Measurements from ENCODE around the gene OPN4. TPM values are rescaled to one million over a fixed set of nuclear protein-coding genes. Genes with fewer than 3 reads are reported as not detected.

Gene OPN4
- total and polyA plus RNA-seq, 2 donors (not counting 3 experiments of a cell fraction or from before 2014, with no cell fraction given) = not detected

- no peak for TF ChIP-seq JUN (IDR thresholded peaks at IDR 0.05; ENCODE audit: borderline replicate concordance, insufficient read depth, insufficient read length, low read depth)
- TF ChIP-seq EZH2 (IDR thresholded peaks at IDR 0.05; ENCODE audit: borderline replicate concordance, low read depth, low read length, severe bottlenecking) = no peak
- no peak for TF ChIP-seq POLR2A (IDR thresholded peaks at IDR 0.05; ENCODE audit: low read depth, low read length)
- TF ChIP-seq CTCF (IDR thresholded peaks at IDR 0.05; ENCODE audit: extremely low read depth in 1 of 2, insufficient read depth in 1 of 2, low read depth in 1 of 2, low read length in 2 of 2) = no peak
- no peak for TF ChIP-seq FOS (IDR thresholded peaks at IDR 0.05; ENCODE audit: borderline replicate concordance, insufficient read depth, low read length)
- TF ChIP-seq MAX (IDR thresholded peaks at IDR 0.05; ENCODE audit: insufficient read depth, insufficient read length) = no peak
- TF ChIP-seq GATA2 (IDR thresholded peaks at IDR 0.05; ENCODE audit: insufficient read depth, insufficient read length, low read depth, low read length) = no peak
- no peak for TF ChIP-seq POLR2AphosphoS5 (IDR thresholded peaks at IDR 0.05; ENCODE audit: insufficient read depth, low read depth, low read length)
- no peak for TF ChIP-seq MYC (IDR thresholded peaks at IDR 0.05; ENCODE audit: low read depth, low read length)
- dilution Hi-C loops (cut with MboI; ENCODE audit: extremely low pct_ligation_motif_present, low sequenced_read_pairs) = no loop called here
- intact Hi-C loops (cut with micrococcal nuclease) = no loop called here
- Histone ChIP-seq H3K9me3 (replicated peaks; ENCODE audit: control insufficient read depth, insufficient read depth, low read length) (no peaks in the 10 kb centered on the region), H3K9ac (replicated peaks; ENCODE audit: extremely low read depth, insufficient read depth, low read length) (no peak overlapping the region), H3K9me1 (replicated peaks; ENCODE audit: control insufficient read depth, extremely low read depth, insufficient read depth, low read length) (no peaks in the 10 kb centered on the region), H3K4me2 (ENCODE audit: insufficient read depth, low read length) (no peak overlapping the region), H2AFZ (ENCODE audit: low read depth, low read length) (no peak overlapping the region), H3K4me1 (ENCODE audit: control insufficient read depth, extremely low read depth, insufficient read depth, low read length) (no peaks in the 10 kb centered on the region), H3K36me3 (ENCODE audit: control insufficient read depth in 2 of 2, extremely low read depth in 1 of 2, insufficient read depth in 2 of 2, low read length in 2 of 2) (no peaks in the 10 kb centered on the region), H3K27me3 (ENCODE audit: control insufficient read depth in 2 of 2, insufficient read depth in 2 of 2, low read length in 2 of 2) (peaks cover 0 to 9% of the 10 kb centered on the region in 2 experiments), H3K4me3 (replicated peaks in 1 of 3; ENCODE audit: insufficient read depth in 1 of 3, low read depth in 1 of 3, low read length in 3 of 3) (no peak overlapping the region), H3K27ac (ENCODE audit: insufficient read depth, low read depth, low read length) (no peak overlapping the region), H4K20me1 (replicated peaks; ENCODE audit: control insufficient read depth, extremely low read depth, insufficient read depth, low read length) (no peaks in the 10 kb centered on the region), H3K79me2 (ENCODE audit: control insufficient read depth, insufficient read depth, low read length) (no peaks in the 10 kb centered on the region)
- DNase-seq (ENCODE audit: low read depth, low spot score) (no peak), FAIRE-seq (no peak)
- no TSS peak for BruUV-seq (replicated peaks)
- ChIA-PET CTCF (interaction anchor here (1.1 kb wide), 1 partner anchor 17 kb away, joined by 3 read pairs; no protein-coding TSS in a partner anchor), POLR2A (no interaction called here)
Observed at GRCh38 chr10:86673216-86673826, 19.0 kb downstream of the OPN4 start.

All from endothelial cell of umbilical vein (primary cell).